ENCODE data around the gene ARHGAP23.

GRCh38 chr17:38511150-38512108 is 83.2 kb downstream of the ARHGAP23 start:
- no peak for TF ChIP-seq REST (IDR thresholded peaks at IDR 0.05; ENCODE audit: insufficient read depth in 1 of 2, low read depth in 2 of 2, low read length in 2 of 2)
- TF ChIP-seq POLR2AphosphoS5 (IDR thresholded peaks at IDR 0.05; ENCODE audit: low read depth, low read length) = no peak
- TF ChIP-seq TAF1 (IDR thresholded peaks at IDR 0.05; ENCODE audit: borderline replicate concordance, insufficient read depth, low read length) = no peak
- no peak for TF ChIP-seq SIN3A (IDR thresholded peaks at IDR 0.05; ENCODE audit: borderline replicate concordance, insufficient read depth, low read length)
- no peak for TF ChIP-seq FOXP2 (optimal IDR thresholded peaks at IDR 0.05; ENCODE audit: borderline replicate concordance, extremely low read depth, extremely low read length, insufficient read depth)
